Embryonic facial prominence (tissue), 1 donor: ENCODE measurements around the gene ZNF804A.
"Not testable (repeated sequence)": the region's sequence is repeated elsewhere in the genome, so short reads cannot be mapped to it uniquely, and the experiment has no call there.

Experiments used
- DNase-seq: peaks from one replicate; pipeline ENCODE4 v3.0.0-alpha.2; 2016; ENCODE audit errors: extremely low spot score

The ZNF804A gene

DNA sequence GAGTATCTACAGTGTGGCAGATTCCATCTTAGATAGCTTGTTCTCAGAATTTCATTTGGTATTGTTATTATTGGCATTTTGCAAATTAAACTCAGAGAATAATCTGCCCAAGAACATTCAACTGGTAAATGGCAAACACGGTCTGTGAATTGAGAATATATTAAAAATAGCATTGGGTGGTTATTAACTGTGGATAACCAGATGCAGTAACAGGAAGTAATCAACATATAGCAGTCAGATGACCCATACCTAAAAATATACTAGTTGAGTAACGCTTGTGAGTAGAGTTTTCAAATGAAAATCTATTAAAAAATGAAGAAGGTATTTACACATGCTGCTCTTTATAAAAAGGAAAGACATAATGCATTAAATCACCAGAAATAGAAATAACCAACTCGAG, 129.5 kb downstream of the ZNF804A start:
- DNase-seq = no peak

GRCh38 chr2:184728411-184728810, 130.1 kb downstream of the ZNF804A start:
- no peak for DNase-seq

DNA sequence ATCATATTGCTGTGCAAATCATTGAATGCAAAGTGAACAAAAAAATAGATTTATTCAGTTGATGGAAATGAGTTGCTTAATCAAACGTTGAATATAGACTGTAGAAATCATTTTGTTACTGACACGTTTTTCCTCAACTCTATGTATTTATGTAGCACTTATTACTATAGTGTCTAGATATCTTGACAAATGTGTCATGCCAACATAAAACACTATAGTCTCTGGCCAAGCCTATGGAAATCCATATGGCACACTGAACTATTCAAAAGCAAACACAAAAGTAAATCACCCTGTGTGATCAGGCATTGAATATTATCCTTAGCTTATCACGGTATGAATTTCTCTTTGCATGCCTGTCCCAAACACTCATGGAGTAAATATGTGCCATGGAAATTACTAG, 131.3 kb downstream of the ZNF804A start:
- no peak for DNase-seq

- DNase-seq = no peak
These were observed 132.0 kb downstream of the ZNF804A start for GRCh38 chr2:184730288-184730687.

- DNase-seq = no peak
These were observed 136.0 kb downstream of the ZNF804A start for GRCh38 chr2:184734338-184734737.

- no peak for DNase-seq
These were observed 137.3 kb downstream of the ZNF804A start for GRCh38 chr2:184735611-184736010.

GRCh38 chr2:184743096-184743495, 144.8 kb downstream of the ZNF804A start:
- no peak for DNase-seq

DNA sequence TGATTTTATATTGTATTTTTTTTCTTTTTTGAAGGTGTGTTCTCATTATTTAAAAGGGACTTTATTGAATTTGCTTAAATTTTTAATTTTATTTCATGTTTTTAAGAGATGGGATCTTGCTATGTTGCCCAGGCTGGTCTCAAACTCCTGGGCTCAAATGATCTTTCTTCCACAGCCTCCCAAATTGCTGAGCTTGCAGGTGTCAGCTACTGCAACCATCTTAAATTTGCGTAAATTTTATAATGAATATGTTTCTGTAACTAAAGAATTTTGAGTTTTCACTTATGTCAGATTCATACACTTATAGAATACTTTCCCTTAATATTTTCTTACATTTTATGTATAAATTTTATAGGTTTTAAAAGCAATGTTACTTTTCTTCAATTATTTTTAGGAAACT, 157.8 kb downstream of the ZNF804A start:
- no peak for DNase-seq

- no peak for DNase-seq
These were observed 158.6 kb downstream of the ZNF804A start for GRCh38 chr2:184756885-184757284.

GRCh38 chr2:184759557-184760255, 161.4 kb downstream of the ZNF804A start:
- not testable (repeated sequence) for DNase-seq

DNA sequence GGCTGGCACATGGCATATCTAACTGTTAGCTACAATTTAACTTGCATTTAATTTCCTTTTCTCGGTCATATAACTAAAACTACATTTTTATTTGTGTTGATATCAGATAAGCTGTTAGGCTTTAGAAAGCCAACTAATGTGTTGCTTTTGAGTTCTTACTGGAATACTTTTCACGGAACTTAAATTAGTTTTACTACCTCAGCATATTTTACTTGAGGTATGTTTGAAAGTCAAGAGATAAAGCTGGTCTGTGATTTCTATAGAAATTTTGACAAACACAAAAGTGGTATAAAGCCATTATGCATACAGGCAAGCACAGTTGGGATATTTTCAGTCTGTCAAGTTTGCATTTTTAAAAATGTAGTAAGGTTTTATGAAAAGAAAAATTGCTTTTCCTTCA, 162.6 kb downstream of the ZNF804A start:
- no peak for DNase-seq

DNA sequence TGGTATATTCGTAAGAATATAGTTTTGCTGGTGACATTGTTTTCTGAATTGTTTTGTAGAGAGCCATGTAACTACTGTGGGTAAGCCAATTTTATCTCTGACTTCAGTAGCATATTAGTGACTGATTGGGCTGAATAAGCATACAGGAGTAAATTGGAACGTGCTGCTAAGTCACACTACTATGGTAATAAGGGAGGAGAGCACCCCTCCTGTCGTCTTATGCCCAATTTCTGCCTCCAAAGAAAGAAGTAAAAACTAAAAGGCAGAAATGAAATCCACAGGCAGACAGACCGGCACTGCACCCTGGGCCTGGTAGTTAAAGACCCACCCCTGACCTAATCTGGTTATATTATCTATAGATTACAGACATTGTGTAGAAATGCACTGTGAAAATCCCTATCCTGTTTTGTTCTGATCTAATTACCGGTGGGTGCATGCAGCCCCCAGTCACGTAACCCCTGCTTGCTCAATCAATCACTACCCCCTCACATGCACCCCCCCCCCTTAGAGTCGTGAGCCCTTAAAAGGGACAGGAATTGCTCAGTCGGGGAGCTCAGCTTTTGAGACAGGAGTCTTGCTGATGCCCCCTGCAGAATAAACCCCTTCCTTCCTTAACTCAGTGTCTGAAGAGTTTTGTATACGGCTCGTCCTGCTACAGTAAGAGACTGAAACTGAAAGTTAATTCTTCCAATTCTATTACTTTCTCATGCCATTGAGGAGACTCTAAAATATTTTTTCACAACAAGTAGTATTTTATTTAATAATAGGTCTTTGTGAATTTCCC, 167.0 kb downstream of the ZNF804A start:
- DNase-seq = no peak

DNA sequence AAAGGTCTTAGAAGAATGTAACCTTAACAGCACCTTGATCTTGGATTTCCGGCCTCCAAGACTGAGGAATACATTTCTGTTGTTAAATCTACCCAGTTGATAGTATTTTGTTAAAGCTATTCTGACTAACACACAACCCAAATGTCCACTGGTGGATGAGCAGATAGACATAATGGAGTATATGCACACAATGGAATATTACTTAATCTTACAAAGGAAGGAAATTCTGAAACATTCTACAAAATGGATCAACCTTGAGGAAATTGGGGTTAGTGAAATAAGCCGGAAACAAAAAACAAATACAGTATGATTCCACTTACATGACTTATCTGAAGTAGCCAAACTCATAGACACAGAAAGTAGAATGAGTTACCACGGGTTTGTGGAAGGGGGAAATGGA, 168.7 kb downstream of the ZNF804A start:
- no peak for DNase-seq

- no peak for DNase-seq
These were observed 170.7 kb downstream of the ZNF804A start for GRCh38 chr2:184769023-184769422.

GRCh38 chr2:184769686-184770085, 171.4 kb downstream of the ZNF804A start:
- DNase-seq = no peak

- DNase-seq = no peak
These were observed 181.4 kb downstream of the ZNF804A start for GRCh38 chr2:184779777-184780176.

DNA sequence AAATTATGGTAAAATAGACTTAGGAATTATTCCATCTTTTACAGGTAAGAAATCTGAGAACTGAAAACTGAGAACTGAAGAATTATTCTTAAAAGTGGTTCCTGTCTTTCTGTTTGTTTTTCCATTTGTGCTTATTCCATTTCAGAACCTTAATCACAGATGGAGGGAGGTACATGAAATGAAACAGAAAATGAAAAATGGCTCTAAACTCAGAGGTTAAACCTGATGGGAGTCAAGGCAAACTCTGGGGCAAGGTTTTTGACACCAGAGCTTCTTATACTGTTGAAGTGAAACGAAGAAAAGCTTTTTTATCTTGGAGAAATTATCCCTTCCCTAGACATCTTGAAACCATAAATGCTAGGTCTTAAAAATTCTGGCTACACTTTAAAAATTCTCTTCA, 182.1 kb downstream of the ZNF804A start:
- DNase-seq = no peak

DNA sequence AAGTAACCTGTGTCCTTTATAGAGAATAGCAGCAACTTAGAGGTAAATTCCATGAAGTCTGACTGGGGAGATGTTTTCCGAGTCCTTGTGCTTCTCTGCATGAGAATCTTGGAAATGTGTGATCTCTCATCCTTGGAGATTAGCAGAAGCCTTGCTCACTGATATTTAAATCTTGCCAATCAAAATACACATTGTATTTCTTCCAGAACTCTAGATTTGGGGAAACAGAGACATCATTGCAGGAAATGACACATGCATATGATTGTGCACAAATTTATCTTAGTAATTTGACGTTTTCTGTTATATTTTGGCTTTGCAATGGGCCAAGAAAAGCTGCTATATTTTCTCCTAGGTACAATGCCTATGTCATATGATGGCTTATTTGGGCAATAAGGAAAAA, 182.6 kb downstream of the ZNF804A start:
- DNase-seq = no peak

GRCh38 chr2:184783576-184783975, 185.2 kb downstream of the ZNF804A start:
- DNase-seq = no peak

GRCh38 chr2:184793176-184793575, 194.8 kb downstream of the ZNF804A start:
- DNase-seq = no peak

GRCh38 chr2:184799379-184799778, 201.1 kb downstream of the ZNF804A start:
- DNase-seq = no peak

DNA sequence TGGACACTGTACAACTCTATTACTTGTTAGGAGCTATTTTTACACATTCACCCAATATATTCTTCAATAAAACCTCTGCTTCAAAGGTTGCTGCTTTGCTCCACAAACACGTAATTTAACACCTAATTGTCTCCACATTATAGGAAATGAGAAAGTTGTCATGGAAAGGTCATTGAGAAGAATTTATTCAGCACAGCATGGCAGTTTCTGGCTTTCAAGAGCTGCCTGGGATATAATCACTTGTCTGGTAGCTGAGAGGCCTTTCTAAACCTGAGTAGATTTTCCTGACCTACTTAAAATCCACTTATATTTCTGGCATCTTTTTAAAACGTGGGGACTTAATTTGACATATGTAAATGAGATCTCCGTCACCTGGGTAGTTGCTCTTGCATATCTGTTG, 216.1 kb downstream of the ZNF804A start:
- DNase-seq = no peak

DNA sequence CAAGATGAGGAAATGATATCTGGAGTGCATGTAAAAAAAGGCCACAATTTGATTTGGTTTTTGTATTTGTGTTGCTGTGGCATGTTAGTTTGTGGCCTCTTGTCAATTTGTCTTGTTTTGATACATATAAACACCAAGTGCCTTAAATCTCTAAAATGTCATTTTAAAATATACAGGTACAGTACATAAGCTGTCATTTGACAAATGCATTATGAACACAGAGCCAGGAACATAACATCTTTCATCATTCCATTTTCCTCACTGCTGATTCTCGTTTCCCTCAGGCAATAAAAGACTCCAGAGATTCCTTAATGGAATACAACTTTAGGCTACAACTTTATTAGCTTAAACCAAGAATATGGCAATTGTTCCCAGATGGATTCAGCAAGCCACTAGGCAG, 217.5 kb downstream of the ZNF804A start:
- no peak for DNase-seq
